Lower lobe of right lung (tissue), 2 donors: ENCODE measurements around the gene OCSTAMP. TPM values are rescaled to one million over a fixed set of nuclear protein-coding genes. Genes with fewer than 3 reads are reported as not detected.

Source experiments
- ATAC-seq, 2 donors: fragments of 200-7000 bp; cut with Tn5 transposase; one replicate each; pipeline ENCODE4 v1.9.1; 2020 to 2022; ENCODE audit warnings: mild to moderate bottlenecking in 2 of 2, moderate library complexity in 2 of 2
- DNase-seq: peaks from one replicate; pipeline ENCODE4 v3.0.0-alpha.2; 2020
- H3K27ac ChIP-seq: fragments of 200-600 bp; one replicate; pipeline ENCODE4 v1.8.0; 2022
- H3K27me3 ChIP-seq: fragments of 200-600 bp; one replicate; pipeline ENCODE4 v1.8.0; 2022; ENCODE audit warnings: low read depth
- H3K36me3 ChIP-seq: fragments of 200-600 bp; one replicate; pipeline ENCODE4 v1.8.0; 2022; ENCODE audit warnings: mild to moderate bottlenecking
- H3K4me1 ChIP-seq: fragments of 200-600 bp; one replicate; pipeline ENCODE4 v1.8.0; 2022
- H3K4me3 ChIP-seq: fragments of 200-600 bp; one replicate; pipeline ENCODE4 v1.8.0; 2022; ENCODE audit warnings: mild to moderate bottlenecking
- H3K9me3 ChIP-seq: fragments of 200-600 bp; one replicate; pipeline ENCODE4 v1.8.0; 2022
- intact Hi-C: fragments of 100-400 bp; cut with DNase I; formaldehyde crosslinking; loops from one replicate; pipeline ENCODE4 v1.11.0; 2022
- total RNA-seq: library from RNA; stranded (reverse); fragmentation: NEBNext Ultra II Directional; extraction: Animal tissue kit (Norgen Biotek cat#: 25700); gene quantifications from one replicate; pipeline ENCODE4 v1.2.1, GENCODE V29; 2021
- TF ChIP-seq, protein P1 (sequence below): fragments of 200-600 bp; IDR thresholded peaks from one replicate; pipeline ENCODE4 v1.8.0; 2022; ENCODE audit warnings: antibody characterized with exemption, mild to moderate bottlenecking
- donor health status: DM: no; HTN: yes; CAD: no; lungs with severe emphysema.

The OCSTAMP gene
- total RNA-seq, 1 donor from 2014 or later: not detected

DNA sequence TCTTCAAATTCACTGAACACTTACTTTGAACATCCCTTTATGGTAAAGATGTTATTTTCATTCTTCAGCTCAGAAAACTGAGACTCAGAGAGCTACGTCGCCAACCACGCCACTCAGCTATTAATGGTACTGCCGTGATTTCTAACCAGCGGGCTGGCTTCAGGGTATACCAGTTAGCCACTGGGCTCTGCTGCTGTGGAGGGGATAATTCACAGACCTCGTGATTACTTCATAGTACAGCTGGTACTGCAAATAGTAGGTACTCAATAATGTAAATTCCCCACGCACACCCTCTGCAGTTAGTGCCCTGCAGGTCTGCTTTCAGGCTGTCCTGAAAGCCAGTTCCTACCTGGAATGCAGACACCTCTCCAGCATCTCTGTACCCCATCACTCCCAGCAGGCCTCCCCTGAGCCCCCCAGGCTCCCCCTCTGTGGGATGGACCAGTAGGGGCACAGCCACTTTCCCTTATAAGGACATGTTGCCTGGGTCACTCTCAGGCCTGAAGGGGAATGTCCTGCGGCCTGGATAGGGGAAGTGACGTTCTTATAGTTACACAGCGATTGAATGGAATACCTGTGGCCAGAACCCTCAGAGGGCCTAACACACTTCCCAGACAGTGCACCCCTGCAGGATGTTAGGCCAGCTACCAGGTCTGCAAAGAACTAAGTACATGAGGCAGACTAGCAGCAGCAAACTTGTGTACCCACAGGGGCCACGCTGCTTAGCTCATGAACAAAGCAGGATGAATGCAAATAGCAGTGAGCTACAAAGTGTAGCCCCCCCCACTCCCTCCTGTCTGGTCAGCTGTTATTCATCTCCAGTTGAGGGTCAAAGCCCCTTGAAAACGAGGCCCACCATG is 1.3 kb upstream of the OCSTAMP start:
- intact Hi-C loops: no loop called here
- Histone ChIP-seq H3K36me3 (no peaks in the 10 kb centered on the region), H3K4me1 (no peaks in the 10 kb centered on the region), H3K9me3 (no peaks in the 10 kb centered on the region), H3K27ac (no peak overlapping the region), H3K4me3 (no peak overlapping the region), H3K27me3 (peaks cover 11% of the 10 kb centered on the region)
- DNase-seq: no peak
- ATAC-seq: peak in 1 of 2 donors; percentile 7
- TF ChIP-seq, protein P1, sequence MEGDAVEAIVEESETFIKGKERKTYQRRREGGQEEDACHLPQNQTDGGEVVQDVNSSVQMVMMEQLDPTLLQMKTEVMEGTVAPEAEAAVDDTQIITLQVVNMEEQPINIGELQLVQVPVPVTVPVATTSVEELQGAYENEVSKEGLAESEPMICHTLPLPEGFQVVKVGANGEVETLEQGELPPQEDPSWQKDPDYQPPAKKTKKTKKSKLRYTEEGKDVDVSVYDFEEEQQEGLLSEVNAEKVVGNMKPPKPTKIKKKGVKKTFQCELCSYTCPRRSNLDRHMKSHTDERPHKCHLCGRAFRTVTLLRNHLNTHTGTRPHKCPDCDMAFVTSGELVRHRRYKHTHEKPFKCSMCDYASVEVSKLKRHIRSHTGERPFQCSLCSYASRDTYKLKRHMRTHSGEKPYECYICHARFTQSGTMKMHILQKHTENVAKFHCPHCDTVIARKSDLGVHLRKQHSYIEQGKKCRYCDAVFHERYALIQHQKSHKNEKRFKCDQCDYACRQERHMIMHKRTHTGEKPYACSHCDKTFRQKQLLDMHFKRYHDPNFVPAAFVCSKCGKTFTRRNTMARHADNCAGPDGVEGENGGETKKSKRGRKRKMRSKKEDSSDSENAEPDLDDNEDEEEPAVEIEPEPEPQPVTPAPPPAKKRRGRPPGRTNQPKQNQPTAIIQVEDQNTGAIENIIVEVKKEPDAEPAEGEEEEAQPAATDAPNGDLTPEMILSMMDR: no peak

DNA sequence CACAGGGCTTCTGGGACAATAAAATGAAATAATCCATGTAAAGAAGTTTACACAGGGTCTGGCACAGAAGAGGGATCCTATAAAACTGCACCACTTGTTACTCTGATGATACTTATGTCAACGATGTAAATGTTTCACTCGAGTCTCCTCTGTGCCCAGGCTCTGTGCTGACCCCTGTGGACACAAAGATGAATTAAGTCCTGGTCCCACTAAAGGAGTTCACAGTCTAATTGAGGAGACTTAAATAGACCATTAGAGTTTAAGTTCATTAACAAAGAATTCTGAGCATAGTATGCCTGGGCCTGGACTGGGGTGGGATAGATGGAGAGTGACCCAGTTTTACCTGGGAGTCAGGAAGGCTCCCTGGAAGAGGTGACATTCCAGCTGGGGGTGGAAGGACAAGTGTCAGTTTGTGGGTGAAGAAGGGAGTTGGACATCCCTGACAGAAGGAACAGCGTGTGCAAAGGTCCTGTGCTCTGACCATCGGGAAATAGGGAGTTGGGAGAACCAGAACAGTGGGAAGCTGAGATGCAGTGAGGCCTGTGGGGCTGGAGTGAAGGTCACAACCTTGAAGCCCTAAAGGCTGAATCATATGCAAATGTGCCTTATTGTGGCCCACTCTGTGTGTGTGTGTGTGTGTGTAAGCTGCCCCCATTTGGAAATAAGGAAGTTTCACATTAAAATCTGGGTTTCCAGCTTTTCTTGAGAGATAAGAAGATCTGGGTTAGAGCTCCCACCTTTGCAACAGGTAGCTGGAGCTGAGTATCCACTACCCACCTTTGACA is 1.1 kb downstream of the OCSTAMP start:
- Histone ChIP-seq H3K27ac (no peak overlapping the region), H3K4me1 (no peaks in the 10 kb centered on the region), H3K36me3 (no peaks in the 10 kb centered on the region), H3K27me3 (peaks cover 22% of the 10 kb centered on the region), H3K4me3 (no peak overlapping the region), H3K9me3 (no peaks in the 10 kb centered on the region)
- DNase-seq: no peak
- TF ChIP-seq, protein P1: no peak
- intact Hi-C loops: no loop called here
- no peak for ATAC-seq

DNA sequence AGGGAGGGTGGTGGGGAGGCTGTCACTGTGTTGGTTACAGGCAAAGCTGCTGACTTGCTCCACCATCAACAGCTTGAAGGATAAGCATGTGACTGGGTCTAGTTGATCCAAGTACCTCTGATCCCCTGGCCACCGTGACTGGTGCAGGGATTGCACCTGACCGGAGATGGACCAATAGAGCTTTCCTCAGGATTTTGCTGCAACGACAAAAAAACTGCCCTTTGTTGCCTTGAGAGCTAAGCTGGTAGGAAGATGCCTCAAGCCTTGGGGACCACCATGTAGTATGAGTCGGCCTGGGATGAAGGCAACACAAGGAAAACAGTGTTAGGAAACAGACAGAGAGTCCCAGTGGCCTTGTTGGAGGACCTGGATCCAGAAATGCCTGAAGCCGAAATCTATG is 1.8 kb downstream of the OCSTAMP start:
- H3K4me3 ChIP-seq: no peak overlapping the region
- DNase-seq (no peak), ATAC-seq (no peak)
- H3K27me3 ChIP-seq: peaks cover 22% of the 10 kb centered on the region
- TF ChIP-seq, protein P1: no peak
- no peaks in the 10 kb centered on the region for H3K36me3 ChIP-seq
- no peak overlapping the region for H3K27ac ChIP-seq
- H3K4me1 ChIP-seq: no peaks in the 10 kb centered on the region
- intact Hi-C loops: no loop called here
- no peaks in the 10 kb centered on the region for H3K9me3 ChIP-seq

DNA sequence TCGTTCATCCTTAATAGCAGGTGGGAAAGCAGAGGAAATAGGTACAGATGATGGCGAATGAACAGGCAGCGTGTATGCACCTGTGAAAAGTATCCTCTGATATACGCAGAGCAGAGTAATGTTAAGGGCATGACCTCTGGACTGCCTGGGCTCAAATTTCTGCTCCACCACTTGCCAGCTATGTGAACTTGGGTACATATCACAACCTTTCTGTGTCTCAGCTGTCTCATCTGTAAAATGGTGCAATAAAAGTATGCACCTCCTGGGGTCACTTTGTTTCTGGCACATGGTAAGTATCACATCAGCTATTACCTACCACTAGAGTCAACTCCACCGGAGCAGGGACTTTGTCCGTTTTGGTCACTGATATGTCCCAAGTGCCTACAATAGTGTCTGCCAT is 2.5 kb downstream of the OCSTAMP start:
- Histone ChIP-seq H3K4me1 (no peaks in the 10 kb centered on the region), H3K27me3 (peaks cover 22% of the 10 kb centered on the region), H3K27ac (no peak overlapping the region), H3K36me3 (no peaks in the 10 kb centered on the region), H3K4me3 (no peak overlapping the region), H3K9me3 (no peaks in the 10 kb centered on the region)
- ATAC-seq (no peak), DNase-seq (no peak)
- intact Hi-C loops: no loop called here
- TF ChIP-seq, protein P1: no peak

DNA sequence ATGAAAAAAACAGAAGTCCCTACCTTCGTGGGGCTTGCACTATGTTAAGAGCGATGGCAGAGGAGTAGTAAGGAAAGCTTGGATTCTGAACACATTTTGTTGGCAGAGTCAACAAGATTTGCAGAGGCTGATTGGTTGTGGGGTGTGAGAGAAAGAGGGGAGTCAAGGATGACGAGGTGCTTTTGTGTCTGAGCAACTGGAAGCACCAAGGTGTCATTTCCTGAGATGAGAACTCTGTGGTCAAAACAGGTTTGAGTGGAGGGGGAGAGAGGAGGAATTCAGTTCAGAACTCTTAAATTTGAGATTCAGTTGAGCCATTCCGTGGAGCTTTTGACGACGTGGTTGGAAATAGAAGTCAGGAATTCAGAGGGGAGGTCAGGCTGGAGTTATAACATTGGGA is 3.5 kb downstream of the OCSTAMP start:
- TF ChIP-seq, protein P1: no peak
- intact Hi-C loops: no loop called here
- Histone ChIP-seq H3K4me1 (no peaks in the 10 kb centered on the region), H3K27ac (no peak overlapping the region), H3K36me3 (no peaks in the 10 kb centered on the region), H3K27me3 (peaks cover 26% of the 10 kb centered on the region), H3K4me3 (no peak overlapping the region), H3K9me3 (no peaks in the 10 kb centered on the region)
- ATAC-seq: no peak
- no peak for DNase-seq
